ENCODE data around the gene FAIM2.

Gene FAIM2

GRCh38 chr12:49824895-49825294 is 78.8 kb downstream of the FAIM2 start:
- DNase-seq (ENCODE audit: low read depth, low spot score) = no peak

- no peak for DNase-seq (ENCODE audit: low read depth, low spot score)
These were observed 79.3 kb downstream of the FAIM2 start for GRCh38 chr12:49824416-49824815.

- DNase-seq (ENCODE audit: low read depth, low spot score) = no peak
These were observed 79.7 kb downstream of the FAIM2 start for GRCh38 chr12:49823951-49824350.

DNA sequence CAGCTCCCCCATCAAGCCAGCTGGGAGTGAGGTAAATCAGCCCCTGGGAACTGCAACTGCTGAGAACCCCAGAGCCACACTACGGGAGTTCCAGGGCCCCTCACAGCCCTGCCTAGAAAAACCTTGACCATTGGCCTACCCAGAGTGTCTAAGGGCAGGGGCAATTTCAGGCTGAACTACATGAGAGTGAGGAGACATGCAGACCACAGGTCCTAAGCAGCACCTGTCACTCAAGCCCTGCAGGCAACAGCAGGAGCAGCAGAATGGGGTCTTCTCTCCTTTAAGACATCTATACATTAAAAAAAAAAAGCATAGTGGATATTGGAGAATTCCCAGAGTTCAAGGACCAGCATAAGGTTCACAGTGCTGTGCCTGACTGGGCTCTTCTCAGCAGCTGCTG is 80.3 kb downstream of the FAIM2 start:
- DNase-seq (ENCODE audit: low read depth, low spot score) = no peak

DNA sequence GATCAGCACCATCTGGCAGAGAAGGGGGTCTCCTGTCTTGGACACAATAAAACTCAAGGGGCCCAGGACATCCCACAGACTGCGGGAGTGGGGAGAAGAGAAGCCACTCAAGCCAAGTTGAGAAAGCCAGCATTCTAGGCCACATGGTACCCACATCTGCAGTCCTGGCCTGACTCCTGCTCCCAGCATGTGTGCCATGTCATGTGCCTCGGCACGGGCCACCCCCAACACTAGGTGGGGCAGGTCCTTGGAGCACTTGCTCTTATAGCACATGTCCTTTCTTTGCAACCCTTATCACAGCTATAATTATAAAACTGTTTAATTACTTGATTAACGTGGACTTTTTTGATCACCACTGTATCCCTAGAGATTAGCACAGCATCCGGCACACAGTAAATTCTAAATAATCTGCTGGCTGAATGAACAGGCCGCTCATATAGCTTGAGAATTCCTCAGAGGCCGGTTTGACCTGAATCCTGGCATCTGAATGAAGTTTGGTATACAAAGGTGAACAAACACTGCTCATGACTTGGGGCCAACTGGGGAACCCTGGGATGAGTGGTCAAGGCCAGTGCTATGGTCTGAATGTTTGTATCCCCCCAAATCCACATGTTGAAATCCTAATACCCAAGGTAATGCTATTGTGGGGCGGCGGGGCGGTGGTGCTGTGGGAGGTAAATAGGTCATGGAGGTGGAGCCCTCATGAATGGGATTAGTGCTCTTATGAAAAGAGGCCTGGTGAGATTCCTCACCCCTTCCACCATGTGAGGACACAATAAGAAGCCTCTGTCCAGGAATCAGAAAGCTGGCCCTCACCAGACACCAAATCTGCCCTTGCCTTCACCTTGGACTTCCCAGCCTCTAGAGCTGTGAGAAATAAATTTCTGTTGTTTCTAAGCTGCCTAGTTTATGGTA is 82.1 kb downstream of the FAIM2 start:
- DNase-seq (ENCODE audit: low read depth, low spot score) = no peak

GRCh38 chr12:49819786-49820185 is 83.9 kb downstream of the FAIM2 start:
- DNase-seq (ENCODE audit: low read depth, low spot score) = no peak

DNA sequence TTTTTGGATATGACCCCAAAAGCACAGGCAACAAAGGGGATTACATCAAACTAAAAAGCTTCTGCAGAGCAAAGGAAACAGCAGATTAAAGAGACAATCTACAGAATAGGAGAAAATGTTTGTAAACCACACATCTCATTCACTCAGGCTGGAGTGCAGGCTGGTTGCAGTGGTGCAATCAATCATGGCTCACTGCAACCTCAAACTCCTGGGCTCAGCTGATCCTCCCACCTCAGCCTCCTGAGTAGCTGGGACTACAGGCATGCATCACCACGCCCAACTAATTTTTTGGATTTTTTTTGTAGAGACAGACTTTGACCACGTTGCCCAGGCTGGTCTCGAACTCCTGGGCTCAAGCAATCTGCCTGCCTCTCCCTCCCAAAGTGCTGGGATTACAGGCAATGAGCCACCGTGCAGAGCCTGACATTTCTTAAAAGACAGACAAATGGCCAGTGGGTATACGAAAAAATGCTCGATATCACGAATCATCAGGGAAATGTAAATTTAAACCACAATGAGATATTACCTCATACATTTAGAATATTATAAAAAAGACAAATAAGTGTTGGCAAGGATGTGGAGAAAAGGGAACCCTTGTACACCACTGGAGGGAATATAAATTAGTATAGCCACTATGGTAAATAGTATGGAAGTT is 85.3 kb downstream of the FAIM2 start:
- no peak for DNase-seq (ENCODE audit: low read depth, low spot score)

Measured in activated CD4-positive, CD25-positive, alpha-beta regulatory T cell treated with anti-CD3 and anti-CD28 coated beads, Interleukin-2, amount 50 U/mL, for 16 hours (primary cell).